NOMO-1 treated with dmso at 0.1 percent for 144 hours (cell line): Measurements from ENCODE around the gene RBM6.

ENCODE experiments used
- DNase-seq: peaks from one replicate; lab custom pipeline; 2025; ENCODE audit not compliant: unreplicated experiment; lab: John Stamatoyannopoulos, UW

The RBM6 gene

GRCh38 chr3:50124800-50125178 is 184.8 kb downstream of the RBM6 start:
- DNase-seq: no peak

GRCh38 chr3:50125541-50126286 is 185.8 kb downstream of the RBM6 start:
- no peak for DNase-seq

DNA sequence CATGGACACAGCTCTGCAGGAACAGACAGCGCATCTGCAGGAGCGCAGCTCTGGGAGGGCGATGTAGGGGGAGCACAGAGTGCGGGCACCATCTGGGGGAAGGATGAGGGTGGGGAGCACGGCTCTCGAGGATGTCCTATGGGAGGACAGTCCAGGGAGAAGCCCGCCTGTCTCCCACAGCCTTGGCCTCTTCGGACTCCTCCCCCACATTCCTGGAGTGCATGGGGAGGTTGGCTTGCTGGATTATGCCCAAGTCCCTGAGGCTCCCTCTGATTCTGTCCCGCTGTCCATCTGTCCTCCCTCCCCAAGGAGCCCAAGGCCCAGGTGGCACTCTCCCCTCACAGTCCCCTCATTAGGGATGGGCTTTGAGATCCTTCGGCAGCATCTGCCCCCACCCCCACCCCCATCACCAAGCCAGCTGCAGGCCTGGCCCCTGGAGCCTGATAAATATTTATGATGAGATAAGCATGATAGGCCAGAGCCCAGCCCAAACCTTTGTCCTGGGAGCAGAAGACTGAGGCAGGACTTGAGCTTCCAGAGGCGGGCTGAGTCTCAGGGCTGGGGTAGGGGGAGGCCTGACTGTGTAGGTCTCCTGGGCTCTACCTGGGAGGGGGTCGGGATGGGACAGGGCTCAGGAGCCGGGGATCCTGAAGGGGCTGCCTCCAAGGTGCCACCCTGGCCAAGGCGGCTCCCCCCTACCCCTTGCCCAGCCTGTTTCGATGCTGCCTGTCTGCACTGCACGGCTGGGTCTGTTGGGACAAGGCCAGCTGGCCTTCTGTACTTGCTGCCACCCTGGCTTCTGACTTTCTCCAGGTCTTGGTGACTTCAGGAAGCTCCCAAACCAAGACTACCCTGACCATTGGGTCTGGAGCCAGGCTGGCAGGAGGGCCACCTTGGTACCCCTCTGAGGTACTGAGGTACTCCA is 186.6 kb downstream of the RBM6 start:
- no peak for DNase-seq
